Stimulated activated CD8-positive, alpha-beta memory T cell treated with anti-CD3 and anti-CD28 coated beads, Interleukin-12 subunit alpha, Interleukin-12 subunit beta, amount 100 ng/mL, for 4 hours (primary cell): ENCODE data around the gene ZNF474.
"Not testable (repeated sequence)": the region's sequence is repeated elsewhere in the genome, so short reads cannot be mapped to it uniquely, and the experiment has no call there.

Source experiments
- DNase-seq: peaks from one replicate; pipeline ENCODE4 v3.0.0-alpha.2; 2020; ENCODE audit warnings: low read depth

The ZNF474 gene

GRCh38 chr5:122129306-122129705, at the start of gene ZNF474:
ZNF474 (plus strand) TSS chr5:122129546; CDS start chr5:122151991, 22,445 bp downstream.
- no peak for DNase-seq

DNA sequence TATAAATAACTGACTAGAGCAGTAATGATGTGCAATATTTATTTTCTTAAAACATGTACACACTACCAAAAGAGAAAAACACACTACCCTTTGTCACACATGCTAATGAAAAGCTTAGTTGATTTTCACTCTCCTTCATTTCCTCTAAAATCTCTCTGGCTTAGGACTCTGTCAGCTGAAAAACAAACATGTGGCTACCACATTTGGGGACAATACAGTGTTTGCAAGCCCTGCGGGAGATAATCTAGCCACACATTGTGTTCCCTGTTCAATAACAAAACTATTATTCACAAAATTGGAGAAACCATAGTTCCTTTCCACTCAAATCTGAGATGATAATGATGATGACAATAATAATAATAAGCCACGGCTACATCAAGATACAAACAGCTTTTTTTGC, 47.8 kb upstream of the ZNF474 start:
- DNase-seq = no peak

DNA sequence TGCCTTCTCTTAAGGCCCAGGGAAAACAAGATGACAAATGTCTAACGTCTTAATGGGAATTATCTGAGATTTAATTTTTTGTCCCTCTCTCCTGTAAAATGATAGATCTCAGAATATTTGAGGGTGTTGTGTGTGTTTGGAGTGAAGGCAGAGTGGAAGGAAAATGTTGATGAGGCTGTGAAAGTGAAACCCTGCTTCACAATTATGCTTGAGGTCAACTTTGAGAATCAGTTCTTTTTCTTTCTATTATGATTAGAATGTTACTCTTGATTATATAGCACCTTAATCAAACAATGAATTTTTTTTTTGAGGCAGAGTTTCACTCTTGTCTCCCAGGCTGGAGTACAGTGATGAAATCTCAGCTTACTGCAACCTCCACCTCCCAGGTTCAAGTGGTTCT, 45.8 kb upstream of the ZNF474 start:
- no peak for DNase-seq

DNA sequence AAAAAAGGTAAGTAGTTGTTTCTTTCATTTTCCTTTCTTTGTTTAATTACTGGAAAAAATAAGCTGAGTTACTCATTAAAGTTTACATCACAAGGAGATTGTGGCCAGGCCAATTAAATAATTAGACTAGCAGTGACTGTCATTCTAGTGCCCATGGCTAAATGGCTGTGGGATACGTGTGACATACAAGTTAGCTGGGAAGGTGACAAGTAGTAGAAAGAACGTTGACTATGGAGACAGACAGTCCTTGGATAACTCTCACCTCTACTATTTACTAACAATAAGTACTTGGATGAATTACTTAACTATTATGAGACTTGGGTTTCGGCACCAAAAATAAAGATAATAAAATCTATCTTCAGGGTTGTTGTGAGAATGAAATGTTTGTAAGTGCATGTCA, 44.3 kb upstream of the ZNF474 start:
- DNase-seq = no peak

DNA sequence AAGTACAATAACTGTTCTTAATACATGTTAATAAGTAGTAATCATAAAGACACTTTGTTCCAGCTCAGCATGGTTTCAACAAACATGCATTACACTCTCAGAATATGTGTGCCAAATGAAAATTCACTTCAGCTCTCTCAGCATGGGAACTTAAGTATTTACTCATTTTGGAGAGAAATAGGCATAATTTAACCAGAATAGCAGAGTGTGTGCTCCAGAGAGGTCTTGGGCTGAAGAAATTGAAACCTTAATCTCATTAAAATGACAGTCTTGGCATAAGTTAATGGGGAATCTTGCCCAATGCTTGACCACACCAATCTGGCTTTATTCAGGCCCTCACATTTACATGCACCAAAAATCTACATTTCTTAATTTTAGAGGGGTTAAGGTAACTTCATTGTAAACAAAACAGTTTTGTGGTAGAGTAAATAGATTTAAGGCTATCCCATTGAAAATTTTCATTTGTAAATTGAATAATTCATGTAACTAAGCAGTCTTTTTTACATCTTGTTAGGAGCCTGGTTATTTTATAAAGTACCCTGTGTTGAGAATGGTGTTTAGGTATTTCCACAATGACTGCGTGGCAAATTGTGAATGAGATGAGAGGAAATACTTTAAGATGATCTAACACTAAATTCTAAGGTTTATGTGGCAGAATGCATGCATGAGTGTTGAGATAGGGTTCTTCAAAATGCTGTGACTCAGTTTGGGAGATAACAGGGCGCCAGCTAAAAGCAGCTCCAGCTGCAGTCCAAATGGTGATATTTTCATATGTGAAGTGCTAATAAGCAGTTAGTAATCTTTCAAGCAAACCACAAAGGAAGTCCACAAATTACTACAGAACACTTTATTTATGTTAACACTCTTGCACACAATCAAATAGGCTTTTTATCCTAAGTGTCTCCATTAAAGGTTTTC, 40.0 kb upstream of the ZNF474 start:
- DNase-seq = no peak

DNA sequence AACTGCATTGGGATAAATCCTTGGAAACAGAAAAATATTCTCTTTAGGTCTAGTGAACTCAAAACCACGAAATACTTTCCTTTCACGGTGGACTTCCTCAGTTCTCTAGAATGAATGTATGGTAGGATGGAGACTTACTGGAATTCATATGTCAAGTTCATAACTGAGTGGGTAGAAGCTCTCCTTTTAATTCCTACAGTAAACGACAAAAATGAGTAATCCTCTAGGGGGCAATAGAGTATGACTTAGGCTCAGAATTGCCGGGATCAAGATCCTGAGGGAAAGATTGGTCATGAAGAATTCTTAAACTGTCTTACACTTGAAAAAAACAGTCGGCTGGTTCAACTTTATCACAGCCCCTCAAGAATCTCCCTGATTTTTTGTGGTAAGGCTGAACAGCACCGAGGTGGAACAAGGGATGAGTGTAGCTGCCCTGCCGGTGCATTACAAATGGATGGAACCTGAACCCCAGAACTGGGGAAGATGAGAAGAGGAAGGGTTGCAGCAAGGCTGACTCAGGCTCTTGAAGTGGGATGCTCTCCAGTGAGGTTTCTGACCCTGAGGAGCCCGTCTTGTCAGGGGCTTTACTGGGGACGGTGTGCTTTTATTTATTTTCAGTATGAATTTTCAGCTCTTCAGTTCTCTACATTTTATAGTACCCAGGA, 37.3 kb upstream of the ZNF474 start:
- DNase-seq = no peak

- no peak for DNase-seq
Measured at GRCh38 chr5:122093415-122094180, 35.7 kb upstream of the ZNF474 start.

- not testable (repeated sequence) for DNase-seq
Measured at GRCh38 chr5:122094251-122094650, 35.1 kb upstream of the ZNF474 start.

- no peak for DNase-seq
Measured at GRCh38 chr5:122095158-122095557, 34.2 kb upstream of the ZNF474 start.

GRCh38 chr5:122097391-122097790, 32.0 kb upstream of the ZNF474 start:
- no peak for DNase-seq

GRCh38 chr5:122099060-122099790, 30.1 kb upstream of the ZNF474 start:
- DNase-seq = no peak

- DNase-seq = no peak
Measured at GRCh38 chr5:122101636-122102285, 27.6 kb upstream of the ZNF474 start.

- DNase-seq = no peak
Measured at GRCh38 chr5:122102825-122103224, 26.5 kb upstream of the ZNF474 start.

- no peak for DNase-seq
Measured at GRCh38 chr5:122105909-122106308, 23.4 kb upstream of the ZNF474 start.

DNA sequence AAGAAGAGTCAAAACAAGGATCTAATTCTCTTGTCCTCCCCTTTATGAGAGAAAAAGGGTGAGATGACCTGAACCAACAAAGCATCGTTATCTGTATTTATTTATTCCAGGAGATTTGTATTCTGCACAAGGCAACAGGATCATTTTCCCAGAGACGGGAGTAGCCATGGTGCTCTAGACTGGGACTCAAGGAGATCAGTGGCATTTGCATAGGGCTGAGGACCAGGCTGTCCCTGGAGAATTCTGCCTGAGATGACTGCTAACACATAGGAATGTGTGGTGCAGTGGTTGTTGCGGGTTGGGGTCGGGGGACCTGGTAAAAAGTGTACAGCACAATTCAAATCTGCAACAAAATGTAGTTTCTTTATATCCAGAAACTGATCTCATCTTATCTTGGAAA, 22.3 kb upstream of the ZNF474 start:
- DNase-seq = no peak

DNA sequence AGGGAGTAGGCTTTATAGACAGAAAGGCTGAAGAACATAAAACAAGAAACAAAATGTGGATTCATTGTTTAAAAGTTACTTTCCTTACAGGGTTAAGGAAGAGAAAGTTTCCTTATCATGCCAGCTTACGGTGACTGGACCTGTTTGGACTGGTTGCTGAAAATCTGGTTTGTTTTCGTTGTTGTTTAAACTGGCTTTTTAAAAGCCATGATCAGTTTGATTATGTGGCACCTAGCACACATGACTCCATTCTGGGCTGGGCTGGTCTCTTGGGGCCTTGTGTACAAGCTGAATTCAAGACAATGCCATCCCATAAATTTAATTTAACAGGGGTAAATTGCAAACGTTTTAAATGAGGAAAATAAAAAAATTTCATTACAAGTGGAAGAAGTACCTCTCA, 18.4 kb upstream of the ZNF474 start:
- DNase-seq = no peak

DNA sequence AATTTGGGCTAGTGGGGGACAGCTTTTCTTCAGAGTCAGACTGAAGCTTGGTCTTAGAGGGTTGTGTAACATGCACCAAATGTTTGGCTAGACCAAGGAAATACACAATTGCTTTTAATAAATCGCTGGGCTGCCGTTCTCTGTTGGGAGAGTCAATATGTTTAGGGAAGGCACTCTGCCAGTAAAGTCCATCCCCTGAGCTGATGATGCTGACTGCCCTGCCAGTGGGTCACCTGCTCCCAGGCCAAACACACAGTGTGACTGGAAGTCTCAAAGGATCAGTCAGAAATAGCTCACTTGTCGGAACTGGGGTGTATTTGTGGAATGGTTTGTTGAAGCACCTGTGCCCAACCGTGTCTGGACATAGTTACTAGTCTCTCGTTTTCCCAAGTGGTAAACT, 17.9 kb upstream of the ZNF474 start:
- DNase-seq = no peak

DNA sequence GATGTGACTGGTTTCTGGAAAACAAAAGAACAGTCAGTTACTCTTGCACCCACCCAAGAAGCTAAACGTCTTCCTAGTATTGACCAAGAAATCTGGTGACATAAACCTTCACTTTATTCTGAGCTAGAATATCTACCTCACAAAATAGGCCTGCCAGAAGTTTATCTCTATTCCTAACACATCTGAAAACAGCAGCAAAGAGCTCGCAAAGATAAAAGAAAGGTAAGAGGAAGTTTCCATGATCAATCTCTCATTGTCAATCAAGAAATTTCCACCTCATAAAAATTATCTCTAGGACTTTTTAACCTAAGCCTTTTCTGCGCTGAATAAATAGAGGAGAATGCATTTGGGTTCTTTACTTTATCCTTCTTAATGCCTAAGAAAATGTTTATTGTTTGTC, 17.3 kb upstream of the ZNF474 start:
- no peak for DNase-seq

GRCh38 chr5:122112733-122113558, 16.4 kb upstream of the ZNF474 start:
- no peak for DNase-seq

DNA sequence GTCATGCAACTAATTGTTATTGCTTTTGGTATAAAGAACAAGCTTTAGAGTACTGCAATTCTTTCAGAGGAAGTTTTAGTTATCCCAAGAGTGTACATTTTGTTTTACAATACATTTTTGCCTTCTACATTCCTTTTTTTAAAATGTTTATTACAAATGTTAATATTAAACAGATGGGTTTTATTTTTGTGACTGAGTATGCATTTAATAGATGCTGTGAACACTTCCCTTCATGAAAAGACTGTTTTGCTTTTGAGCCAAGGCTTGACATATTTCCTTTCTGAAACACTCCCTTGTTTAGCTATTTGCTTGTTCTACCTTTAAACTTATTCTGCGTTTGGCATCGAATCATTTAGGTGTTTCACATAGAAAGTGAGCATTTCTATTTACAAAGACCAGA, 14.8 kb upstream of the ZNF474 start:
- DNase-seq = no peak
